MM.1S (cell line): ENCODE measurements around the gene CDC45.
"Not testable (repeated sequence)": the region's sequence is repeated elsewhere in the genome, so short reads cannot be mapped to it uniquely, and the experiment has no call there.

Experiments
- DNase-seq: peaks from one replicate; pipeline ENCODE4 v3.0.0-alpha.2; 2015
- H2AFZ ChIP-seq: fragments of 300-600 bp; sonication (generic); 2 replicates; pipeline ENCODE4 v1.6.0; 2016; ENCODE audit warnings: antibody characterized with exemption, low read length
- H3F3A ChIP-seq: fragments of 300-600 bp; sonication (generic); 2 replicates; pipeline ENCODE4 v1.6.1; 2016; ENCODE audit warnings: mild to moderate bottlenecking, antibody characterized with exemption, low read length, moderate library complexity, mixed read lengths; ENCODE audit not compliant: insufficient read depth
- H3K27ac ChIP-seq: fragments of 300-600 bp; sonication (generic); 2 replicates; pipeline ENCODE4 v1.5.1; 2016; ENCODE audit warnings: mild to moderate bottlenecking, low read length
- H3K27me3 ChIP-seq: fragments of 300-600 bp; sonication (generic); replicated peaks from 2 replicates; pipeline ENCODE4 v1.6.0; 2016; ENCODE audit warnings: low read length; ENCODE audit not compliant: insufficient read depth
- H3K36me3 ChIP-seq: fragments of 300-600 bp; sonication (generic); replicated peaks from 2 replicates; pipeline ENCODE4 v1.6.1; 2016; ENCODE audit warnings: mild to moderate bottlenecking, low read length, mixed read lengths; ENCODE audit not compliant: insufficient read depth
- H3K4me1 ChIP-seq: fragments of 300-600 bp; sonication (generic); 2 replicates; pipeline ENCODE4 v1.6.1; 2016; ENCODE audit warnings: low read length, mixed read lengths
- H3K4me2 ChIP-seq: fragments of 300-600 bp; sonication (generic); 2 replicates; pipeline ENCODE4 v1.6.0; 2016; ENCODE audit warnings: low read depth, low read length
- H3K4me3 ChIP-seq: fragments of 300-600 bp; sonication (generic); 2 replicates; pipeline ENCODE4 v1.5.1; 2016; ENCODE audit warnings: low read length, mixed read lengths
- H3K79me2 ChIP-seq: fragments of 300-600 bp; sonication (generic); 2 replicates; pipeline ENCODE4 v1.6.1; 2016; ENCODE audit warnings: mixed run types, low read length, mixed read lengths
- H3K9ac ChIP-seq: fragments of 300-600 bp; sonication (generic); 2 replicates; pipeline ENCODE4 v1.6.1; 2016; ENCODE audit warnings: low read length, mixed read lengths
- H3K9me2 ChIP-seq: fragments of 300-600 bp; sonication (generic); replicated peaks from 2 replicates; pipeline ENCODE4 v1.6.1; 2016; ENCODE audit warnings: mild to moderate bottlenecking, low read length, mixed read lengths; ENCODE audit not compliant: insufficient read depth
- H3K9me3 ChIP-seq: fragments of 300-600 bp; sonication (generic); replicated peaks from 2 replicates; pipeline ENCODE4 v1.6.1; 2016; ENCODE audit warnings: mild to moderate bottlenecking, low read length, mixed read lengths; ENCODE audit not compliant: insufficient read depth
- H4K20me1 ChIP-seq: fragments of 300-600 bp; sonication (generic); 2 replicates; pipeline ENCODE4 v1.6.1; 2016; ENCODE audit warnings: mild to moderate bottlenecking, low read length, moderate library complexity, mixed read lengths; ENCODE audit not compliant: insufficient read depth
- EZH2 ChIP-seq: fragments of 300-600 bp; sonication (generic); optimal IDR thresholded peaks from 2 replicates; pipeline ENCODE3; 2017; ENCODE audit warnings: low read depth, mild to moderate bottlenecking, antibody characterized with exemption, low read length, mixed read lengths
- EZH2phosphoT487 ChIP-seq: fragments of 300-600 bp; sonication (generic); IDR thresholded peaks from 2 replicates; pipeline ENCODE4 v1.6.1; 2018; ENCODE audit warnings: antibody characterized with exemption, low read length
- TF ChIP-seq, protein P1 (sequence below): fragments of 300-600 bp; sonication (generic); IDR thresholded peaks from 2 replicates; pipeline ENCODE4 v1.5.1; 2016; ENCODE audit warnings: antibody characterized with exemption, low read length, mixed read lengths

The CDC45 gene

DNA sequence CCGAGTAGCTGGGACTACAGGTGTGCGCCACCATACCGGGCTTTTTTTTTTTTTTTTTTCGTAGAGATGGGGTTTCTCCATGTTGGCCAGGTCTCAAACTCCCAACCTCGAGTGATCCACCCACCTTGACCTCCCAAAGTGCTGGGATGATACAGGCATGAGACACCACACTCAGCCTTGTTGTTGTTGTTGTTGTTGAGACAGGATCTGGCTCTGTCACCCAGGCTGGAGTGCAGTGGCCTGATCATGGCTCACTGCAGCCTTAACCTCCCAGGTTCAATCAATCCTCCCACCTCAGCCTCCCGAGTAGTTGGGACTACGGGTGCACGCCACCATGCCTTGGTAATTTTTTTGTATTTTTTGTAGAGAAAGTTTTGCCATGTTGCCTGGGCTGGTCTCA, 67.9 kb downstream of the CDC45 start:
- H3K36me3 ChIP-seq: no peaks in the 10 kb centered on the region
- 0 out of 2 replicates have a peak, but pooled peaks cover 8% of the 10 kb centered on the region for H3K27me3 ChIP-seq
- H3K4me2 ChIP-seq: no peak overlapping the region
- no peak for DNase-seq
- no peak overlapping the region for H3K9ac ChIP-seq
- no peak overlapping the region for H2AFZ ChIP-seq
- no peaks in the 10 kb centered on the region for H3K9me2 ChIP-seq
- no peaks in the 10 kb centered on the region for H3F3A ChIP-seq
- H3K27ac ChIP-seq: no peak overlapping the region
- no peak overlapping the region for H3K4me3 ChIP-seq
- no peaks in the 10 kb centered on the region for H3K4me1 ChIP-seq
- H4K20me1 ChIP-seq: no peaks in the 10 kb centered on the region
- no peaks in the 10 kb centered on the region for H3K9me3 ChIP-seq
- TF ChIP-seq EZH2: no peak
- TF ChIP-seq, protein P1, sequence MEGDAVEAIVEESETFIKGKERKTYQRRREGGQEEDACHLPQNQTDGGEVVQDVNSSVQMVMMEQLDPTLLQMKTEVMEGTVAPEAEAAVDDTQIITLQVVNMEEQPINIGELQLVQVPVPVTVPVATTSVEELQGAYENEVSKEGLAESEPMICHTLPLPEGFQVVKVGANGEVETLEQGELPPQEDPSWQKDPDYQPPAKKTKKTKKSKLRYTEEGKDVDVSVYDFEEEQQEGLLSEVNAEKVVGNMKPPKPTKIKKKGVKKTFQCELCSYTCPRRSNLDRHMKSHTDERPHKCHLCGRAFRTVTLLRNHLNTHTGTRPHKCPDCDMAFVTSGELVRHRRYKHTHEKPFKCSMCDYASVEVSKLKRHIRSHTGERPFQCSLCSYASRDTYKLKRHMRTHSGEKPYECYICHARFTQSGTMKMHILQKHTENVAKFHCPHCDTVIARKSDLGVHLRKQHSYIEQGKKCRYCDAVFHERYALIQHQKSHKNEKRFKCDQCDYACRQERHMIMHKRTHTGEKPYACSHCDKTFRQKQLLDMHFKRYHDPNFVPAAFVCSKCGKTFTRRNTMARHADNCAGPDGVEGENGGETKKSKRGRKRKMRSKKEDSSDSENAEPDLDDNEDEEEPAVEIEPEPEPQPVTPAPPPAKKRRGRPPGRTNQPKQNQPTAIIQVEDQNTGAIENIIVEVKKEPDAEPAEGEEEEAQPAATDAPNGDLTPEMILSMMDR: no peak
- TF ChIP-seq EZH2phosphoT487: no peak
- no peaks in the 10 kb centered on the region for H3K79me2 ChIP-seq

DNA sequence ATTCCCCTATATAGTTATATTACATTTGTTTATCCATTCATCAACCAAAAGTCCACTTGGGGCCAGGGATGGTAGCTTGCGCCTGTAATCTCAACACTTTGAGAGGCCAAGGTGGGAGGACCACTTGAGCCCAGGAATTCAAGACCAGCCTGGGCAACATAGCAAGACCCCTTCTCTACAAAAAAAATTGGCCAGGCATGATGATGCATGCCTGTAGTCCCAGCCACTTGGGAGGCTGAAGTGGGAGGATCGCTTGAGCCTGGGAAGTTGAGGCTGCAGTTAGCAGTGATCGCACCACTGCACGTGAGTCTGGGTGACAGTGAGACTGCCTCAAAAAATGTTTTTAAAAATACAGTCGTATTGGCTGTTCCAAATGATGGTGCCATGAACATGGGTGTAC, 68.7 kb downstream of the CDC45 start:
- not testable (repeated sequence) for H3K9ac ChIP-seq, H4K20me1 ChIP-seq, H3K4me2 ChIP-seq, H3K4me3 ChIP-seq, H3K36me3 ChIP-seq, H2AFZ ChIP-seq, DNase-seq, H3K27ac ChIP-seq, H3K79me2 ChIP-seq, H3K9me2 ChIP-seq, H3K9me3 ChIP-seq, H3F3A ChIP-seq, H3K4me1 ChIP-seq
- peaks cover 12% of the 10 kb centered on the region; the same call in 1 of the 2 replicates for H3K27me3 ChIP-seq

DNA sequence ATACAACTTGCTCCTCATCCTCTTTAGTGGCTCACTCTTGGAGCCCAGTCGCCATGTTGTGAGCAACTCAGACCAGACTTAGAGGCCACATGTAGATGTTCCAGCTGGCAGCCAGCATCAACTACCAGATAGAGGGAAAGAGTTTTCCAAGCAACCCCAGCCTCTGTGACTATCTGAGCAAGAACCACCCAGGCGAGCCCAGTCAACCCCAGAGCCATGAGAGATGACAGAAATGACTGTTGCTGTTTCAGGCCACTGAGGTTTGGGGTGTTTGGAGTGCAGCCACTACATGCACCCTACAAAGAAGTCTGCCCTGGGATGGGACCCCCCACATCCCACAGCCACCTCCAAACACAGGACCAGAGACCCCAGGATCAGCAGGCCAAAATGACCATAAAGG, 69.2 kb downstream of the CDC45 start:
- Histone ChIP-seq H4K20me1 (no peaks in the 10 kb centered on the region), H3F3A (no peaks in the 10 kb centered on the region)

DNA sequence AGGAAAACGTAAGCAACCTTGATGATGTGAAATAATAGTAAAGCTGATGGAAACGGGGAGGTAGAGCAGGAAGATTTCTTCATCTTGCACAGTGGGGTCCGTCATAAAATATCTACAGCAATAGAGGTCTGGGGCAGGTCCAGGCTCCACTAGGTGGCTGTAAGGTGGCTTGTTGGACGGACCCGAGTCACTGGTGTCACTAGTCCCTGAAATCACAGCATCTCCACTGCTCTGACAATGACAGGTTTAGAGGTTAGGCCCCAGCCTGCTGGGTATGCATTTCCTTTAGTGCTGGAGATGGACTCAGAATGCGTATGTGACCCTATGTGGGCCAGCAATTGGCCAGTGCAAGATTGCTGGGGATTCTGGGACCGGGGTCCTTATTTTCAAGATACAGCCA, 69.7 kb downstream of the CDC45 start:
- H3K4me3 ChIP-seq: no peak overlapping the region
- no peaks in the 10 kb centered on the region for H3F3A ChIP-seq
- H3K9me3 ChIP-seq: no peaks in the 10 kb centered on the region
- H3K79me2 ChIP-seq: no peaks in the 10 kb centered on the region
- H3K4me1 ChIP-seq: no peaks in the 10 kb centered on the region
- H3K4me2 ChIP-seq: no peak overlapping the region
- no peaks in the 10 kb centered on the region for H4K20me1 ChIP-seq
- no peak overlapping the region for H3K27ac ChIP-seq
- H3K9me2 ChIP-seq: no peaks in the 10 kb centered on the region
- DNase-seq: no peak
- H2AFZ ChIP-seq: no peak overlapping the region
- TF ChIP-seq, protein P1: no peak
- TF ChIP-seq EZH2phosphoT487 (no peak), EZH2 (no peak)
- H3K36me3 ChIP-seq: no peaks in the 10 kb centered on the region
- peaks cover 12% of the 10 kb centered on the region; the same call in 1 of the 2 replicates for H3K27me3 ChIP-seq
- H3K9ac ChIP-seq: no peak overlapping the region

More for the DNA sequence above, 69.2 kb downstream of the CDC45 start:
- Histone ChIP-seq H3K9ac (no peak overlapping the region), H3K9me3 (no peaks in the 10 kb centered on the region), H3K36me3 (no peaks in the 10 kb centered on the region), H3K4me3 (no peak overlapping the region), H2AFZ (no peak overlapping the region), H3K9me2 (no peaks in the 10 kb centered on the region), H3K27me3 (peaks cover 12% of the 10 kb centered on the region; the same call in 1 of the 2 replicates), H3K27ac (no peak overlapping the region), H3K4me1 (no peaks in the 10 kb centered on the region), H3K79me2 (no peaks in the 10 kb centered on the region), H3K4me2 (no peak overlapping the region)
- TF ChIP-seq EZH2phosphoT487 (no peak), EZH2 (no peak)
- TF ChIP-seq, protein P1: no peak
- DNase-seq: no peak
